Neural progenitor cell (in vitro differentiated cells): ENCODE data around the gene PRKCH. TPM values are rescaled to one million over a fixed set of nuclear protein-coding genes. Genes with fewer than 3 reads are reported as not detected.
"Not testable (repeated sequence)": the region's sequence is repeated elsewhere in the genome, so short reads cannot be mapped to it uniquely, and the experiment has no call there.

Source experiments
- DNase-seq: peaks from one replicate; pipeline ENCODE4 v3.0.0-alpha.2; 2016; ENCODE audit warnings: low spot score
- H2AFZ ChIP-seq: fragments of 200-600 bp; sonication (generic); replicated peaks from 2 replicates; pipeline ENCODE4 v1.6.1; 2016; ENCODE audit warnings: antibody characterized with exemption
- H3F3A ChIP-seq: fragments of 200-600 bp; sonication (generic); 2 replicates; pipeline ENCODE4 v1.6.1; 2016; ENCODE audit warnings: antibody characterized with exemption, low read depth
- H3K27ac ChIP-seq: fragments of 200-600 bp; sonication (generic); 2 replicates; pipeline ENCODE4 v1.5.1; 2016; ENCODE audit warnings: mild to moderate bottlenecking
- H3K27me3 ChIP-seq: fragments of 200-600 bp; sonication (generic); 2 replicates; pipeline ENCODE4 v1.6.1; 2016; ENCODE audit warnings: mild to moderate bottlenecking, moderate library complexity
- H3K36me3 ChIP-seq: fragments of 200-600 bp; sonication (generic); 2 replicates; pipeline ENCODE4 v1.5.1; 2016
- H3K4me1 ChIP-seq: fragments of 200-600 bp; sonication (generic); 2 replicates; pipeline ENCODE4 v1.6.1; 2016; ENCODE audit warnings: mixed run types
- H3K4me2 ChIP-seq: fragments of 200-600 bp; sonication (generic); 2 replicates; pipeline ENCODE4 v1.6.1; 2016
- H3K4me3 ChIP-seq: fragments of 200-600 bp; sonication (generic); 2 replicates; pipeline ENCODE4 v1.5.1; 2016
- H3K79me2 ChIP-seq: fragments of 200-600 bp; sonication (generic); 2 replicates; pipeline ENCODE4 v1.6.1; 2016; ENCODE audit warnings: low read depth
- H3K9ac ChIP-seq: fragments of 200-600 bp; sonication (generic); 2 replicates; pipeline ENCODE4 v1.6.1; 2016
- H3K9me3 ChIP-seq: fragments of 200-600 bp; sonication (generic); 2 replicates; pipeline ENCODE4 v1.5.1; 2016; ENCODE audit warnings: low read depth
- H4K20me1 ChIP-seq: fragments of 200-600 bp; sonication (generic); 2 replicates; pipeline ENCODE4 v1.6.1; 2016; ENCODE audit warnings: low read depth
- H3K27ac Mint-ChIP-seq: 3 replicates; pipeline ENCODE4 v1.8.0; 2021; ENCODE audit warnings: mixed read lengths
- H3K27me3 Mint-ChIP-seq: 2 replicates; pipeline ENCODE4 v1.8.0; 2022; ENCODE audit warnings: low read depth, mild to moderate bottlenecking, inconsistent platforms, moderate library complexity, mixed read lengths; ENCODE audit not compliant: insufficient read depth
- H3K36me3 Mint-ChIP-seq: 3 replicates; pipeline ENCODE4 v1.8.0; 2021; ENCODE audit warnings: mixed read lengths
- H3K4me1 Mint-ChIP-seq: 3 replicates; pipeline ENCODE4 v1.8.0; 2021; ENCODE audit warnings: mixed read lengths
- H3K4me3 Mint-ChIP-seq: 3 replicates; pipeline ENCODE4 v1.8.0; 2021; ENCODE audit warnings: mild to moderate bottlenecking, moderate library complexity, mixed read lengths
- H3K9me3 Mint-ChIP-seq: 3 replicates; pipeline ENCODE4 v1.8.0; 2020; ENCODE audit warnings: mixed read lengths
- EZH2 ChIP-seq: fragments of 200-600 bp; sonication (generic); IDR thresholded peaks from 2 replicates; pipeline ENCODE4 v1.6.1; 2017; ENCODE audit warnings: antibody characterized with exemption, mild to moderate bottlenecking, moderate library complexity
- EZH2phosphoT487 ChIP-seq: fragments of 200-600 bp; sonication (generic); IDR thresholded peaks from 2 replicates; pipeline ENCODE4 v1.6.1; 2017; ENCODE audit warnings: antibody characterized with exemption
- total RNA-seq: library from RNA; depleted of rRNA; stranded (reverse); fragments of >200 nt; gene quantifications from 2 replicates; pipeline ENCODE4 v1.2.3, GENCODE V29; 2015; ENCODE audit warnings: low replicate concordance
- TF ChIP-seq, protein P1 (sequence below): fragments of 200-600 bp; sonication (generic); IDR thresholded peaks from 2 replicates; pipeline ENCODE4 v1.5.1; 2017; ENCODE audit warnings: antibody characterized with exemption, mild to moderate bottlenecking

PRKCH gene
- total RNA-seq, 1 donor from 2014 or later, result 1.3 TPM

GRCh38 chr14:61308198-61308597 lies 13.2 kb upstream of the PRKCH start:
- Histone ChIP-seq H3K27me3 (no peaks in the 10 kb centered on the region), H3K27ac (no peak overlapping the region), H3K9ac (no peak overlapping the region), H2AFZ (no peak overlapping the region), H3K79me2 (no peaks in the 10 kb centered on the region), H3K4me3 (no peak overlapping the region), H4K20me1 (no peaks in the 10 kb centered on the region), H3K4me2 (no peak overlapping the region), H3F3A (no peaks in the 10 kb centered on the region), H3K4me1 (no peaks in the 10 kb centered on the region), H3K9me3 (no peaks in the 10 kb centered on the region), H3K36me3 (no peaks in the 10 kb centered on the region)
- Mint-ChIP-seq H3K27ac (no peak overlapping the region), H3K4me3 (no peak overlapping the region), H3K9me3 (peaks cover 25% of the 10 kb centered on the region), H3K27me3 (peaks cover 3% of the 10 kb centered on the region), H3K36me3 (peaks cover 2% of the 10 kb centered on the region), H3K4me1 (no peaks in the 10 kb centered on the region)
- no peak for DNase-seq
- no peak for TF ChIP-seq EZH2phosphoT487

- H3K27ac Mint-ChIP-seq, H3K27ac ChIP-seq, H3K27me3 ChIP-seq, H2AFZ ChIP-seq, H3K4me3 ChIP-seq, DNase-seq, H3K79me2 ChIP-seq, H3K4me1 ChIP-seq, H3K4me2 ChIP-seq, H3K9me3 ChIP-seq, H4K20me1 ChIP-seq, H3K36me3 ChIP-seq, H3K4me3 Mint-ChIP-seq, H3K4me1 Mint-ChIP-seq, H3F3A ChIP-seq, H3K9ac ChIP-seq, H3K36me3 Mint-ChIP-seq, H3K27me3 Mint-ChIP-seq: not testable (repeated sequence)
- H3K9me3 Mint-ChIP-seq, result peaks cover 26% of the 10 kb centered on the region
Measured at GRCh38 chr14:61308701-61309100, 12.7 kb upstream of the PRKCH start.

DNA sequence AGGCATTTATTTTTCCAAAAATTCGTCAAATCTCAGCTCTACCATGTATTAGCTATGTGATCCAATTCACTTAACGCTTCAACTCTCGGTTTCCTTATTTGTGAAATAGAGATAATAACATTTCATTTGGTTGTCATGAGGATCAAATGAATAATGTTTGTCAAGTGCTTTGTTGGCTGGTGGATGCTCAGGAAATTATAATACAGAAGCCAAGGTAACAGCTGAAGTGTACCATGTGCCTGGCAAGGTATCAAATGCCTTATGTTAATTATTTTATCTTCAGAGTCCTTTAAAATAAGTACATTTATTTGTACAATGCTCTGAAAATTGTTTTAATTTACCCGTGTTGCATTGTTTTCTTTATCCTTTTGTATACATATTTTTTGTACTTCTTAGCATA lies 6.1 kb upstream of the PRKCH start:
- Histone ChIP-seq H3K4me3 (no peak overlapping the region), H2AFZ (no peak overlapping the region), H3K4me2 (no peak overlapping the region), H3K9ac (no peak overlapping the region), H3K79me2 (no peaks in the 10 kb centered on the region), H3F3A (no peaks in the 10 kb centered on the region), H4K20me1 (no peaks in the 10 kb centered on the region), H3K4me1 (no peaks in the 10 kb centered on the region), H3K27ac (no peak overlapping the region), H3K36me3 (no peaks in the 10 kb centered on the region), H3K9me3 (no peaks in the 10 kb centered on the region), H3K27me3 (peaks cover 11% of the 10 kb centered on the region)
- Mint-ChIP-seq H3K27ac (no peak overlapping the region), H3K4me3 (no peak overlapping the region), H3K4me1 (no peaks in the 10 kb centered on the region), H3K36me3 (peaks cover 2% of the 10 kb centered on the region), H3K9me3 (peaks cover 11% of the 10 kb centered on the region), H3K27me3 (peaks cover 5% of the 10 kb centered on the region)
- no peak for DNase-seq
- TF ChIP-seq EZH2phosphoT487, result no peak
- TF ChIP-seq EZH2, result no peak
- TF ChIP-seq, protein P1, sequence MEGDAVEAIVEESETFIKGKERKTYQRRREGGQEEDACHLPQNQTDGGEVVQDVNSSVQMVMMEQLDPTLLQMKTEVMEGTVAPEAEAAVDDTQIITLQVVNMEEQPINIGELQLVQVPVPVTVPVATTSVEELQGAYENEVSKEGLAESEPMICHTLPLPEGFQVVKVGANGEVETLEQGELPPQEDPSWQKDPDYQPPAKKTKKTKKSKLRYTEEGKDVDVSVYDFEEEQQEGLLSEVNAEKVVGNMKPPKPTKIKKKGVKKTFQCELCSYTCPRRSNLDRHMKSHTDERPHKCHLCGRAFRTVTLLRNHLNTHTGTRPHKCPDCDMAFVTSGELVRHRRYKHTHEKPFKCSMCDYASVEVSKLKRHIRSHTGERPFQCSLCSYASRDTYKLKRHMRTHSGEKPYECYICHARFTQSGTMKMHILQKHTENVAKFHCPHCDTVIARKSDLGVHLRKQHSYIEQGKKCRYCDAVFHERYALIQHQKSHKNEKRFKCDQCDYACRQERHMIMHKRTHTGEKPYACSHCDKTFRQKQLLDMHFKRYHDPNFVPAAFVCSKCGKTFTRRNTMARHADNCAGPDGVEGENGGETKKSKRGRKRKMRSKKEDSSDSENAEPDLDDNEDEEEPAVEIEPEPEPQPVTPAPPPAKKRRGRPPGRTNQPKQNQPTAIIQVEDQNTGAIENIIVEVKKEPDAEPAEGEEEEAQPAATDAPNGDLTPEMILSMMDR, result no peak

GRCh38 chr14:61319086-61319485 lies 2.3 kb upstream of the PRKCH start:
- no peak overlapping the region for H3K27ac ChIP-seq
- H2AFZ ChIP-seq, result no peak overlapping the region
- no peaks in the 10 kb centered on the region for H3K9me3 ChIP-seq
- peaks cover 23% of the 10 kb centered on the region for H3K27me3 Mint-ChIP-seq
- H3K4me3 ChIP-seq, result no peak overlapping the region
- no peak overlapping the region for H3K9ac ChIP-seq
- no peaks in the 10 kb centered on the region for H3F3A ChIP-seq
- H3K27ac Mint-ChIP-seq, result no peak overlapping the region
- H4K20me1 ChIP-seq, result no peaks in the 10 kb centered on the region
- H3K27me3 ChIP-seq, result peaks cover 48% of the 10 kb centered on the region
- H3K4me2 ChIP-seq, result no peak overlapping the region
- no peaks in the 10 kb centered on the region for H3K79me2 ChIP-seq
- TF ChIP-seq, protein P1, result no peak
- no peak for TF ChIP-seq EZH2phosphoT487
- TF ChIP-seq EZH2, result no peak
- H3K36me3 Mint-ChIP-seq, result no peaks in the 10 kb centered on the region
- no peaks in the 10 kb centered on the region for H3K36me3 ChIP-seq
- no peak for DNase-seq
- peaks cover 10% of the 10 kb centered on the region for H3K4me1 Mint-ChIP-seq
- H3K4me1 ChIP-seq, result peaks cover 12% of the 10 kb centered on the region
- peaks cover 12% of the 10 kb centered on the region for H3K9me3 Mint-ChIP-seq
- H3K4me3 Mint-ChIP-seq, result no peak overlapping the region
